ENCODE data around the gene ALG12. TPM values are rescaled to one million over a fixed set of nuclear protein-coding genes. Genes with fewer than 3 reads are reported as not detected.
A peak's percentile ranks its signal among the peaks of the same experiment; 100 is the strongest.

Gene ALG12
- total RNA-seq, 1 donor from 2014 or later = 30.0 TPM

- H3K27ac Mint-ChIP-seq = no peak overlapping the region
- DNase-seq (ENCODE audit: extremely low spot score, unreplicated experiment) = no peak
- no peaks in the 10 kb centered on the region for H3K9me3 Mint-ChIP-seq
- H3K36me3 Mint-ChIP-seq = no peaks in the 10 kb centered on the region
- H3K4me1 Mint-ChIP-seq (ENCODE audit: unreplicated experiment) = peaks cover 13% of the 10 kb centered on the region
- H3K27me3 Mint-ChIP-seq = peaks cover 5% of the 10 kb centered on the region
- no peak for TF ChIP-seq CTCF (conservative IDR thresholded peaks at IDR 0.05)
- no peak overlapping the region for H3K4me3 Mint-ChIP-seq
These were observed 11.8 kb upstream of the ALG12 start for GRCh38 chr22:49929994-49930575.

- H3K4me3 Mint-ChIP-seq = no peak overlapping the region
These were observed 11.2 kb upstream of the ALG12 start for GRCh38 chr22:49929211-49929979.

GRCh38 chr22:49928555-49929210, 10.4 kb upstream of the ALG12 start:
- no peaks in the 10 kb centered on the region for H3K9me3 Mint-ChIP-seq
- no peak overlapping the region for H3K27ac Mint-ChIP-seq
- H3K27me3 Mint-ChIP-seq = peaks cover 5% of the 10 kb centered on the region
- H3K4me1 Mint-ChIP-seq (ENCODE audit: unreplicated experiment) = peaks cover 13% of the 10 kb centered on the region
- DNase-seq (ENCODE audit: extremely low spot score, unreplicated experiment) = no peak
- H3K4me3 Mint-ChIP-seq = no peak overlapping the region
- TF ChIP-seq CTCF (conservative IDR thresholded peaks at IDR 0.05) = no peak
- H3K36me3 Mint-ChIP-seq = no peaks in the 10 kb centered on the region

More at GRCh38 chr22:49929211-49929979, 11.2 kb upstream of the ALG12 start:
- peak; percentile 94 for TF ChIP-seq CTCF (conservative IDR thresholded peaks at IDR 0.05)
- Mint-ChIP-seq H3K4me1 (ENCODE audit: unreplicated experiment) (peaks cover 13% of the 10 kb centered on the region), H3K36me3 (no peaks in the 10 kb centered on the region), H3K27ac (no peak overlapping the region), H3K27me3 (peaks cover 5% of the 10 kb centered on the region), H3K9me3 (no peaks in the 10 kb centered on the region)
- peak; percentile 87 for DNase-seq (ENCODE audit: extremely low spot score, unreplicated experiment)

GRCh38 chr22:49928185-49928495, 9.9 kb upstream of the ALG12 start:
- Mint-ChIP-seq H3K27me3 (peaks cover 5% of the 10 kb centered on the region), H3K9me3 (no peaks in the 10 kb centered on the region), H3K36me3 (no peaks in the 10 kb centered on the region), H3K4me3 (no peak overlapping the region), H3K27ac (no peak overlapping the region), H3K4me1 (ENCODE audit: unreplicated experiment) (peaks cover 13% of the 10 kb centered on the region)
- no peak for DNase-seq (ENCODE audit: extremely low spot score, unreplicated experiment)
- TF ChIP-seq CTCF (conservative IDR thresholded peaks at IDR 0.05) = no peak

- TF ChIP-seq CTCF (conservative IDR thresholded peaks at IDR 0.05) = no peak
- Mint-ChIP-seq H3K27me3 (peaks cover 5% of the 10 kb centered on the region), H3K4me1 (ENCODE audit: unreplicated experiment) (peaks cover 13% of the 10 kb centered on the region), H3K9me3 (no peaks in the 10 kb centered on the region), H3K36me3 (no peaks in the 10 kb centered on the region), H3K27ac (no peak overlapping the region), H3K4me3 (no peak overlapping the region)
- no peak for DNase-seq (ENCODE audit: extremely low spot score, unreplicated experiment)
These were observed 9.4 kb upstream of the ALG12 start for GRCh38 chr22:49927483-49928184.
